B cell (primary cell): ENCODE measurements around the gene CWC27. TPM values are rescaled to one million over a fixed set of nuclear protein-coding genes. Genes with fewer than 3 reads are reported as not detected.

Experiments used
- ATAC-seq: fragments of 200-7000 bp; cut with Tn5 transposase; one replicate; pipeline ENCODE4 v1.10.0; 2021; ENCODE audit warnings: low read depth, mild to moderate bottlenecking, moderate number of reproducible peaks, moderate library complexity
- CTCF ChIA-PET: fragments of 350-600 bp; sonication (Branson Sonifier 250); formaldehyde crosslinking; loops from one replicate; lab custom pipeline; 2021; ENCODE audit warnings: antibody characterized with exemption, inconsistent platforms; lab: Charles Lee
- POLR2A ChIA-PET: fragments of 350-600 bp; sonication (Branson Sonifier 250); formaldehyde crosslinking; loops from one replicate; lab custom pipeline; 2021; ENCODE audit warnings: antibody characterized with exemption; lab: Charles Lee
- DNase-seq: peaks from one replicate; pipeline ENCODE4 v3.0.0; 2013
- H2AFZ ChIP-seq: 2 replicates; pipeline ENCODE4 v1.6.1; 2012; ENCODE audit warnings: mild to moderate bottlenecking, low read depth, low read length; ENCODE audit not compliant: insufficient read depth, poor library complexity, severe bottlenecking
- H3K27ac ChIP-seq, 2 donors: 1 replicate in 1 of 2; 2 replicates in 1 of 2; pipeline ENCODE4 v1.5.1; 2012 to 2013; ENCODE audit warnings: low read length in 2 of 2, mild to moderate bottlenecking in 2 of 2, moderate library complexity in 1 of 2
- H3K27me3 ChIP-seq, 4 experiments: fragments of 200-600 bp in 1 of 4; sonication (generic) in 1 of 4; replicated peaks in 1 of 4; 1 replicate in 2 of 4; 2 replicates in 2 of 4; pipeline versions ENCODE4 v1.6.1 to v1.7.0; 2013 to 2016; ENCODE audit warnings: low read length in 3 of 4, mild to moderate bottlenecking in 2 of 4, mixed read lengths in 1 of 4, moderate library complexity in 1 of 4; ENCODE audit not compliant: insufficient read depth in 4 of 4, control insufficient read depth in 3 of 4; ENCODE audit errors: control extremely low read depth in 1 of 4
- H3K36me3 ChIP-seq, 2 experiments: replicated peaks in 1 of 2; 1 replicate in 1 of 2; 2 replicates in 1 of 2; pipeline versions ENCODE4 v1.6.1 to v1.7.1; 2013; ENCODE audit warnings: low read length in 1 of 2; ENCODE audit not compliant: insufficient read depth in 2 of 2, control insufficient read depth in 1 of 2; ENCODE audit errors: control extremely low read depth in 1 of 2, extremely low read depth in 1 of 2
- H3K4me1 ChIP-seq, 2 donors: fragments of 200-600 bp in 1 of 2; sonication (generic) in 1 of 2; 1 replicate in 1 of 2; 2 replicates in 1 of 2; pipeline versions ENCODE4 v1.5.1 to v1.6.1; 2013 to 2017; ENCODE audit warnings: low read length in 2 of 2; ENCODE audit not compliant: control insufficient read depth in 2 of 2, insufficient read depth in 2 of 2
- H3K4me2 ChIP-seq: replicated peaks from 2 replicates; pipeline ENCODE3; 2012; ENCODE audit warnings: mild to moderate bottlenecking, low read depth, low read length; ENCODE audit not compliant: poor library complexity, severe bottlenecking
- H3K4me3 ChIP-seq, 5 experiments: fragments of 200-600 bp in 1 of 5; sonication (generic) in 1 of 5; 1 replicate in 3 of 5; 2 replicates in 2 of 5; pipeline versions ENCODE4 v1.5.1 to v1.7.0; 2011 to 2016; ENCODE audit warnings: low read length in 4 of 5, mild to moderate bottlenecking in 4 of 5, low read depth in 2 of 5, control low read depth in 1 of 5, moderate library complexity in 1 of 5; ENCODE audit not compliant: insufficient read depth in 1 of 5; ENCODE audit errors: control extremely low read depth in 1 of 5, extremely low read depth in 1 of 5
- H3K79me2 ChIP-seq: fragments of 200-600 bp; sonication (generic); one replicate; pipeline ENCODE4 v1.6.0; 2016; ENCODE audit warnings: low read length; ENCODE audit not compliant: control insufficient read depth, insufficient read depth
- H3K9ac ChIP-seq: fragments of 200-600 bp; sonication (generic); 2 replicates; pipeline ENCODE4 v1.6.1; 2017; ENCODE audit warnings: mild to moderate bottlenecking, low read length, moderate library complexity
- H3K9me3 ChIP-seq, 3 donors: one replicate each; pipeline versions ENCODE4 v1.6.1 to v1.7.1; 2013; ENCODE audit warnings: low read length in 2 of 3; ENCODE audit not compliant: control insufficient read depth in 2 of 3, insufficient read depth in 1 of 3; ENCODE audit errors: control extremely low read depth in 1 of 3
- H4K20me1 ChIP-seq: 2 replicates; pipeline ENCODE4 v1.6.0; 2012; ENCODE audit warnings: mild to moderate bottlenecking, low read length; ENCODE audit not compliant: insufficient read depth, control insufficient read depth, poor library complexity, severe bottlenecking
- H3K27ac Mint-ChIP-seq: one replicate; pipeline ENCODE4 v1.8.0; 2021; ENCODE audit warnings: mixed read lengths
- H3K27me3 Mint-ChIP-seq: one replicate; pipeline ENCODE4 v1.8.0; 2021; ENCODE audit warnings: mixed read lengths
- H3K4me1 Mint-ChIP-seq: one replicate; pipeline ENCODE4 v1.8.0; 2021; ENCODE audit warnings: mixed read lengths
- H3K4me3 Mint-ChIP-seq: one replicate; pipeline ENCODE4 v1.8.0; 2021; ENCODE audit warnings: mixed read lengths
- H3K9me3 Mint-ChIP-seq: one replicate; pipeline ENCODE4 v1.8.0; 2022; ENCODE audit warnings: mixed read lengths; ENCODE audit not compliant: insufficient read depth
- EZH2 ChIP-seq: IDR thresholded peaks from 2 replicates; pipeline ENCODE4 v1.6.1; 2012; ENCODE audit warnings: borderline replicate concordance, low read depth, mild to moderate bottlenecking, moderate library complexity, low read length; ENCODE audit not compliant: insufficient read depth, poor library complexity, severe bottlenecking
- WGBS: methylation state at CpG from one replicate; pipeline ENCODE4 v1.1.5; 2013; ENCODE audit warnings: missing lambda C conversion rate; ENCODE audit not compliant: insufficient coverage; 5-methylcytosine and 5-hydroxymethylcytosine counted together
- intact Hi-C: fragments of 100-400 bp; cut with micrococcal nuclease; formaldehyde crosslinking; loops from one replicate; pipeline ENCODE4 v1.10.0; 2022
- polyA plus RNA-seq: library from polyadenylated mRNA; depleted of rRNA; stranded (reverse); fragments of >200 nt; gene quantifications from 2 replicates; pipeline ENCODE4 v1.2.3, GENCODE V29; 2012
- total RNA-seq, 2 donors: library from RNA; stranded (reverse); fragments of 120-200 nt in 1 of 2; gene quantifications; 1 replicate in 1 of 2; 2 replicates in 1 of 2; pipeline versions ENCODE4 v1.2.3 to v1.2.4, GENCODE V29; 2013 to 2022
- TF ChIP-seq, protein P1 (sequence below): fragments of 200-600 bp; IDR thresholded peaks from one replicate; pipeline ENCODE4 v1.8.0; 2022; ENCODE audit warnings: antibody characterized with exemption, mild to moderate bottlenecking

The CWC27 gene
- total and polyA plus RNA-seq, 2 donors (not counting 1 experiment from before 2014, with no cell fraction given): 6.6 to 30.5 TPM

DNA sequence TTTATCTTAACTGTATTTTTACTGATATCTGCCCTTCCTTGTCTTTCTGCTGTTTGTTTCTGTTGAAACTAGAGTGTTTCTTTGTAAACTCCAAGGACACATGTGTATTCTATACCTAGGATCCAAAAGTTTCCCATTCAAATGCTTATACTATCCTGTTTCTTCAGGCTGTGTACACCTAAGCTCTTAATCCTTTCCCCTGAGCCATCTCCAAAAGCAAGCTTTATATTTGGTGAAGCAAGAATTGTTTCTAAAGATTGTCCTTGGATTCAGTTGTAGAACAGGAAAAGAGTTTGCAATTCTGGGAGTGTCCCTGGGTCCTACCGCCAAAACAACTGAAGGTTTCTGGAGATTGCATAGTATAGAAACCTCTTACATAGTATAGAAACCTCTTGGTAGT is 65.9 kb downstream of the CWC27 start:
- CTCF ChIA-PET: interaction anchor here (1.0 kb wide), 1 partner anchor 13 kb away, joined by 3 read pairs; no protein-coding TSS in a partner anchor

DNA sequence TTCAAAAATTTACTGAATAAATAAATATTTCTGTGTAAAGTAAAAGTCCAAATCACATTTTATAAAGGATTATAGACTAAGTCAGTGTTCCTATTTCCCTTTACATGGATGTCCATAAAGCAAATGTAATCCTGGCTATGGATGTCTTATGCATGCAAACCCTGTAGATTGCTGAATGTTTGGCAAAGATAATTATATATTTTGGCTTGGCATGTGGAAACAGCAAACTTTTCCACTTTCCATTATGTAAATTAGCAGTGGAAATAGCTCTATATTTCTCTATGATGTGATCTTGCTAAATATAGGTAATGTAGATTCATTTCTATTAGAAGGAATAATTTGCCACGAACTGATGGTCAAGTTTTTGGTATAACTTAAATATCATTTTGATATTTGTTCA is 66.5 kb downstream of the CWC27 start:
- Histone ChIP-seq H3K27ac (no peak overlapping the region), H3K36me3 (no peaks in the 10 kb centered on the region), H3K4me3 (no peak overlapping the region), H3K4me2 (no peak overlapping the region), H2AFZ (no peak overlapping the region), H3K9me3 (no peaks in the 10 kb centered on the region), H4K20me1 (no peaks in the 10 kb centered on the region), H3K4me1 (no peaks in the 10 kb centered on the region), H3K27me3 (no peaks in the 10 kb centered on the region), H3K79me2 (no peaks in the 10 kb centered on the region), H3K9ac (no peak overlapping the region)
- ChIA-PET CTCF (interaction anchor here (1.0 kb wide), 1 partner anchor 14 kb away, joined by 3 read pairs; no protein-coding TSS in a partner anchor), POLR2A (no interaction called here)
- Mint-ChIP-seq H3K27ac (no peak overlapping the region), H3K4me3 (no peak overlapping the region), H3K27me3 (no peaks in the 10 kb centered on the region), H3K4me1 (no peaks in the 10 kb centered on the region), H3K9me3 (peaks cover 2% of the 10 kb centered on the region)
- intact Hi-C loops: no loop called here
- no CpG with 5 or more reads among the region's 1 CpG for whole genome bisulfite sequencing
- DNase-seq: no peak
- no peak for ATAC-seq
- TF ChIP-seq, protein P1, sequence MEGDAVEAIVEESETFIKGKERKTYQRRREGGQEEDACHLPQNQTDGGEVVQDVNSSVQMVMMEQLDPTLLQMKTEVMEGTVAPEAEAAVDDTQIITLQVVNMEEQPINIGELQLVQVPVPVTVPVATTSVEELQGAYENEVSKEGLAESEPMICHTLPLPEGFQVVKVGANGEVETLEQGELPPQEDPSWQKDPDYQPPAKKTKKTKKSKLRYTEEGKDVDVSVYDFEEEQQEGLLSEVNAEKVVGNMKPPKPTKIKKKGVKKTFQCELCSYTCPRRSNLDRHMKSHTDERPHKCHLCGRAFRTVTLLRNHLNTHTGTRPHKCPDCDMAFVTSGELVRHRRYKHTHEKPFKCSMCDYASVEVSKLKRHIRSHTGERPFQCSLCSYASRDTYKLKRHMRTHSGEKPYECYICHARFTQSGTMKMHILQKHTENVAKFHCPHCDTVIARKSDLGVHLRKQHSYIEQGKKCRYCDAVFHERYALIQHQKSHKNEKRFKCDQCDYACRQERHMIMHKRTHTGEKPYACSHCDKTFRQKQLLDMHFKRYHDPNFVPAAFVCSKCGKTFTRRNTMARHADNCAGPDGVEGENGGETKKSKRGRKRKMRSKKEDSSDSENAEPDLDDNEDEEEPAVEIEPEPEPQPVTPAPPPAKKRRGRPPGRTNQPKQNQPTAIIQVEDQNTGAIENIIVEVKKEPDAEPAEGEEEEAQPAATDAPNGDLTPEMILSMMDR: no peak
- no peak for TF ChIP-seq EZH2

More for the DNA sequence above, 65.9 kb downstream of the CWC27 start:
- no peaks in the 10 kb centered on the region for H4K20me1 ChIP-seq
- no peak overlapping the region for H3K4me3 ChIP-seq
- WGBS: no CpG with 5 or more reads among the region's 1 CpG
- POLR2A ChIA-PET: no interaction called here
- intact Hi-C loops: no loop called here
- H3K27me3 ChIP-seq: no peaks in the 10 kb centered on the region
- H3K9ac ChIP-seq: no peak overlapping the region
- H3K4me3 Mint-ChIP-seq: no peak overlapping the region
- H3K27ac Mint-ChIP-seq: no peak overlapping the region
- no peaks in the 10 kb centered on the region for H3K4me1 Mint-ChIP-seq
- no peaks in the 10 kb centered on the region for H3K9me3 Mint-ChIP-seq
- no peak for ATAC-seq
- H3K27me3 Mint-ChIP-seq: no peaks in the 10 kb centered on the region
- H3K9me3 ChIP-seq: no peaks in the 10 kb centered on the region
- H3K4me1 ChIP-seq: no peaks in the 10 kb centered on the region
- no peak for TF ChIP-seq EZH2
- TF ChIP-seq, protein P1: no peak
- H2AFZ ChIP-seq: no peak overlapping the region
- no peak overlapping the region for H3K27ac ChIP-seq
- no peak overlapping the region for H3K4me2 ChIP-seq
- no peaks in the 10 kb centered on the region for H3K79me2 ChIP-seq
- DNase-seq: no peak
- H3K36me3 ChIP-seq: no peaks in the 10 kb centered on the region
